Endothelial cell of umbilical vein (primary cell): ENCODE results near the gene TYRO3. TPM values are rescaled to one million over a fixed set of nuclear protein-coding genes. Genes with fewer than 3 reads are reported as not detected.

Source experiments
- BruUV-seq: library from RNA; stranded (reverse); fragments of 400-500 nt; replicated peaks from 2 replicates; lab custom pipeline; 2021; lab: Mats Ljungman, UMichigan
- CTCF ChIA-PET: fragments of 300-600, 350-600 bp; sonication (Branson Sonifier 250); formaldehyde crosslinking; loops from one replicate; lab custom pipeline; 2021; ENCODE audit warnings: antibody characterized with exemption, inconsistent platforms; lab: Charles Lee
- POLR2A ChIA-PET: fragments of 300-600, 350-600 bp; sonication (Branson Sonifier 250); formaldehyde crosslinking; loops from one replicate; lab custom pipeline; 2021; ENCODE audit warnings: antibody characterized with exemption, inconsistent platforms; lab: Charles Lee
- DNase-seq: peaks from one replicate; pipeline ENCODE4 v3.0.0-alpha.2; 2011; ENCODE audit warnings: low read depth, low spot score
- FAIRE-seq: peaks from 2 replicates; lab custom pipeline; 2011; peaks lifted over from hg19 to GRCh38; lab: Jason Lieb, UNC
- H2AFZ ChIP-seq: 2 replicates; pipeline ENCODE4 v1.6.0; 2012; ENCODE audit warnings: low read depth, low read length, control low read depth, inconsistent platforms
- H3K27ac ChIP-seq: 2 replicates; pipeline ENCODE4 v1.5.1; 2011; ENCODE audit warnings: low read depth, mild to moderate bottlenecking, control low read depth, low read length, moderate library complexity; ENCODE audit not compliant: insufficient read depth
- H3K27me3 ChIP-seq, 2 experiments: 2 replicates each; pipeline versions ENCODE4 v1.6.0 to v1.6.1; 2011; ENCODE audit warnings: low read length in 2 of 2, mixed read lengths in 1 of 2; ENCODE audit not compliant: control insufficient read depth in 2 of 2, insufficient read depth in 2 of 2
- H3K36me3 ChIP-seq, 2 experiments: 2 replicates in 1 of 2; 3 replicates in 1 of 2; pipeline ENCODE4 v1.5.1; 2011; ENCODE audit warnings: low read length in 2 of 2, mild to moderate bottlenecking in 1 of 2, moderate library complexity in 1 of 2; ENCODE audit not compliant: control insufficient read depth in 2 of 2, insufficient read depth in 2 of 2; ENCODE audit errors: extremely low read depth in 1 of 2
- H3K4me1 ChIP-seq: 3 replicates; pipeline ENCODE4 v1.5.1; 2011; ENCODE audit warnings: mild to moderate bottlenecking, low read length; ENCODE audit not compliant: control insufficient read depth, insufficient read depth; ENCODE audit errors: extremely low read depth
- H3K4me2 ChIP-seq: 2 replicates; pipeline ENCODE4 v1.6.1; 2011; ENCODE audit warnings: low read length, control low read depth, mixed read lengths; ENCODE audit not compliant: insufficient read depth
- H3K4me3 ChIP-seq, 3 experiments: fragments of 200-600 bp in 1 of 3; sonication (generic), shearing (Covaris generic) in 1 of 3; replicated peaks in 1 of 3; 2 replicates each; pipeline ENCODE4 v1.5.1; 2011 to 2016; ENCODE audit warnings: control low read depth in 3 of 3, low read length in 3 of 3, mild to moderate bottlenecking in 2 of 3, inconsistent platforms in 1 of 3, low read depth in 1 of 3, moderate library complexity in 1 of 3; ENCODE audit not compliant: insufficient read depth in 1 of 3
- H3K79me2 ChIP-seq: 2 replicates; pipeline ENCODE4 v1.6.0; 2012; ENCODE audit warnings: low read length, inconsistent platforms; ENCODE audit not compliant: control insufficient read depth, insufficient read depth
- H3K9ac ChIP-seq: replicated peaks from 2 replicates; pipeline ENCODE3; 2011; ENCODE audit warnings: low read length, control low read depth; ENCODE audit not compliant: insufficient read depth; ENCODE audit errors: extremely low read depth
- H3K9me1 ChIP-seq: replicated peaks from 3 replicates; pipeline ENCODE4 v1.6.0; 2011; ENCODE audit warnings: mild to moderate bottlenecking, low read length; ENCODE audit not compliant: control insufficient read depth, insufficient read depth; ENCODE audit errors: extremely low read depth
- H3K9me3 ChIP-seq: replicated peaks from 2 replicates; pipeline ENCODE4 v1.5.1; 2012; ENCODE audit warnings: low read length, inconsistent platforms; ENCODE audit not compliant: control insufficient read depth, insufficient read depth
- H4K20me1 ChIP-seq: replicated peaks from 2 replicates; pipeline ENCODE3; 2011; ENCODE audit warnings: mild to moderate bottlenecking, low read length; ENCODE audit not compliant: control insufficient read depth, insufficient read depth; ENCODE audit errors: extremely low read depth
- CTCF ChIP-seq, 2 donors: IDR thresholded peaks; 1 replicate in 1 of 2; 2 replicates in 1 of 2; pipeline ENCODE4 v1.5.1; 2011; ENCODE audit warnings: low read length in 2 of 2, mild to moderate bottlenecking in 2 of 2, moderate library complexity in 2 of 2, control low read depth in 1 of 2, inconsistent platforms in 1 of 2, low read depth in 1 of 2; ENCODE audit not compliant: insufficient read depth in 1 of 2; ENCODE audit errors: extremely low read depth in 1 of 2
- EZH2 ChIP-seq: IDR thresholded peaks from 2 replicates; pipeline ENCODE4 v1.6.1; 2012; ENCODE audit warnings: borderline replicate concordance, low read depth, mild to moderate bottlenecking, moderate library complexity, low read length, inconsistent platforms; ENCODE audit not compliant: severe bottlenecking
- FOS ChIP-seq: IDR thresholded peaks from 2 replicates; pipeline ENCODE4 v1.6.1; 2011; ENCODE audit warnings: mild to moderate bottlenecking, low read length, moderate library complexity, borderline replicate concordance; ENCODE audit not compliant: insufficient read depth
- GATA2 ChIP-seq: IDR thresholded peaks from 2 replicates; pipeline ENCODE4 v1.7.0; 2011; ENCODE audit warnings: low read depth, mild to moderate bottlenecking, moderate library complexity, mixed read lengths, low read length; ENCODE audit not compliant: insufficient read length, insufficient read depth
- JUN ChIP-seq: IDR thresholded peaks from 2 replicates; pipeline ENCODE4 v1.6.1; 2011; ENCODE audit warnings: borderline replicate concordance, low read depth; ENCODE audit not compliant: insufficient read length, insufficient read depth
- MAX ChIP-seq: IDR thresholded peaks from 2 replicates; pipeline ENCODE4 v1.6.1; 2011; ENCODE audit not compliant: insufficient read depth, insufficient read length
- MYC ChIP-seq: IDR thresholded peaks from one replicate; pipeline ENCODE4 v1.6.1; 2011; ENCODE audit warnings: mild to moderate bottlenecking, low read depth, low read length
- POLR2A ChIP-seq: IDR thresholded peaks from 2 replicates; pipeline ENCODE4 v1.6.1; 2012; ENCODE audit warnings: low read depth, mild to moderate bottlenecking, control low read depth, low read length
- POLR2AphosphoS5 ChIP-seq: IDR thresholded peaks from 2 replicates; pipeline ENCODE4 v1.6.1; 2012; ENCODE audit warnings: low read depth, mild to moderate bottlenecking, control low read depth, low read length, moderate library complexity; ENCODE audit not compliant: insufficient read depth
- dilution Hi-C: fragments of 300-500 bp; cut with MboI; formaldehyde crosslinking; loops from one replicate; pipeline ENCODE4 v1.15.0; 2019; ENCODE audit warnings: low sequenced_read_pairs; ENCODE audit not compliant: extremely low pct_ligation_motif_present
- intact Hi-C: fragments of 100-400 bp; cut with micrococcal nuclease; formaldehyde crosslinking; loops from one replicate; pipeline ENCODE4 v1.10.0; 2022
- polyA plus RNA-seq, 4 experiments: library from polyadenylated mRNA; depleted of rRNA in 3 of 4; stranded (reverse) in 3 of 4; unstranded in 1 of 4; fragments of >200 nt; gene quantifications; 2 replicates each; pipeline versions ENCODE4 v1.2.1 to v1.2.3, GENCODE V29; 2011 to 2012; ENCODE audit warnings: missing spikeins in 1 of 4
- total RNA-seq: library from RNA; stranded (reverse); gene quantifications from 2 replicates; pipeline ENCODE4 v1.2.3, GENCODE V29; 2021

Gene TYRO3
- total and polyA plus RNA-seq, 2 donors (not counting 3 experiments of a cell fraction or from before 2014, with no cell fraction given), result 14.1 to 14.5 TPM

GRCh38 chr15:41574158-41574557 lies 15.1 kb downstream of the TYRO3 start:
- H3K4me3 ChIP-seq, result no peak overlapping the region
- no peaks in the 10 kb centered on the region for H3K9me1 ChIP-seq
- BruUV-seq, result no TSS peak
- no peak overlapping the region for H3K4me2 ChIP-seq
- TF ChIP-seq EZH2 (no peak), FOS (no peak), POLR2A (no peak), MAX (no peak), POLR2AphosphoS5 (no peak), GATA2 (no peak), CTCF (IDR thresholded peaks at IDR 0.05; ENCODE audit: extremely low read depth in 1 of 2, insufficient read depth in 1 of 2, low read depth in 1 of 2, low read length in 2 of 2) (no peak), JUN (no peak), MYC (no peak)
- H3K36me3 ChIP-seq, result peaks cover 0 to 5% of the 10 kb centered on the region in 2 experiments
- H3K4me1 ChIP-seq, result no peaks in the 10 kb centered on the region
- DNase-seq (no peak), FAIRE-seq (no peak)
- H4K20me1 ChIP-seq, result no peaks in the 10 kb centered on the region
- dilution Hi-C loops (no loop called here), intact Hi-C loops (no loop called here)
- CTCF ChIA-PET, result interaction anchor here (1.1 to 3.9 kb wide), 2 partner anchors 11 to 12 kb away, joined by 3 to 20 read pairs; no protein-coding TSS in a partner anchor
- no peaks in the 10 kb centered on the region for H3K27me3 ChIP-seq
- no peak overlapping the region for H2AFZ ChIP-seq
- no peak overlapping the region for H3K9ac ChIP-seq
- H3K27ac ChIP-seq, result no peak overlapping the region
- no peaks in the 10 kb centered on the region for H3K79me2 ChIP-seq
- POLR2A ChIA-PET, result no interaction called here
- no peaks in the 10 kb centered on the region for H3K9me3 ChIP-seq
